ENCODE data around the gene ZMYND11. TPM values are rescaled to one million over a fixed set of nuclear protein-coding genes. Genes with fewer than 3 reads are reported as not detected.
"Not testable (repeated sequence)": the region's sequence is repeated elsewhere in the genome, so short reads cannot be mapped to it uniquely, and the experiment has no call there.

Gene ZMYND11
- total RNA-seq, 2 donors from 2014 or later = 21.4 to 30.0 TPM

DNA sequence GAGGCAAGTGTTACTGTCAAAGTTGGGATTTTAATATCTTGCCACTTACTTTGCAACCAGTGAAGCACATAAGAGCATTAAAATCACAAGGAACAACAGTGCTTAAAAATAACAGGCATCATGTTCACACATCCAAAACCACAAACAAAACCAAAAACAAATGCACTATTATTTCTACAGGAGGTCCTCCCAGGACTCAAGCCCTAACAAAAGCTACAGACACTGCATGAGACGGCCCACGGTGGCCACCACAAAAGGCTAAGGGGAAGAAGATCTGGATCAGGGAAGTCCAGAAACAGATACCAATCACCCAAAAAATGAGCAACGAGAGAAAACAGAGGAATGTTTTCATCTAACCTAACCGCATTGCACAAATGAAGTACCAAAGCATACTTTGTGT, 158.4 kb downstream of the ZMYND11 start:
- no peaks in the 10 kb centered on the region for H3K9me3 Mint-ChIP-seq
- DNase-seq (ENCODE audit: low spot score) (no peak), ATAC-seq (no peak)
- H3K4me3 Mint-ChIP-seq = no peak overlapping the region
- H3K36me3 Mint-ChIP-seq = no peaks in the 10 kb centered on the region
- H3K4me1 Mint-ChIP-seq (ENCODE audit: low read depth in 2 of 2) = peaks cover 16% of the 10 kb centered on the region in 2 donors
- no peak overlapping the region for H3K27ac Mint-ChIP-seq
- H3K27me3 Mint-ChIP-seq = peaks cover 8 to 12% of the 10 kb centered on the region in 2 donors

DNA sequence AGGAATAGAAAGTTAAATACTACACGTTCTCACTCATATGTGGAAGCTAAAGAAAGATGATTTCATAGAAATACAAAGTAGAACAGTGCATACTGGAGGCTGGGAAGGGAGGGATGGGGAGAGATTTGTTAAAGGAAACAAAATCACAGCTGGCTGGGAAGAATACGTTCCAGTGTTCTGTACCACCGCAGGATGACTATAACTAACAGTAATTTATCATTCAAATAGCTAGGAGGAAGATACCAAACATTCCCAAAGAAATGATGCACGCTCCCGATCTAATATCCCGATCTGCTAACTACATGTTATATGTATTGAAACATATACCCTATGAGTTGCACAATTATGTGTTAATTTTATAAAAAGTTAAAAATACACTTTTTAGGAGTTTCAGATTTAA, 162.3 kb downstream of the ZMYND11 start:
- H3K4me1 Mint-ChIP-seq (ENCODE audit: low read depth in 2 of 2) = peaks cover 13 to 15% of the 10 kb centered on the region in 2 donors
- DNase-seq (ENCODE audit: low spot score) (no peak), ATAC-seq (no peak)
- no peak overlapping the region for H3K4me3 Mint-ChIP-seq
- H3K9me3 Mint-ChIP-seq = no peaks in the 10 kb centered on the region
- no peaks in the 10 kb centered on the region for H3K36me3 Mint-ChIP-seq
- no peak overlapping the region for H3K27ac Mint-ChIP-seq
- H3K27me3 Mint-ChIP-seq = peaks cover 5 to 10% of the 10 kb centered on the region in 2 donors

DNA sequence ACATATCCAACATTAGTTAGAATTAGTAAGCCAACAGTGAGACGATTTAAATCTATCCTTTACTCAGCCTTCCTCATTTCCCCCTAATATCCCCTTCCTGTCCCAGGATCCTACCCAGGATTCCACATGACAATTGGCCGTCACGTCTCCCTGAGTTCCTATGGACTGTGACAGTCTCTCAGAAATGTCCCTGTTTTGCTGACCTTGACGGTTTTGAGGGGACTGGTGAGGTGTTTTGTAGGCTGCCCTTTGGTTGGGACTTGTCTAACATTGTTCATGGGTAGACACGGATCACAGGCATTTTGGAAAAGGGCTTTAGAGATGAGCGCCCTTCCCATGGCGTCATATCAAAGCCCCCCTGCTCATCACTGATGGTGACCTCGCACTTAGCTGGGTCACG, 162.8 kb downstream of the ZMYND11 start:
- H3K4me3 Mint-ChIP-seq = no peak overlapping the region
- H3K27ac Mint-ChIP-seq = no peak overlapping the region
- ATAC-seq = no peak
- H3K4me1 Mint-ChIP-seq (ENCODE audit: low read depth in 2 of 2) = peaks cover 8 to 10% of the 10 kb centered on the region in 2 donors
- H3K9me3 Mint-ChIP-seq = no peaks in the 10 kb centered on the region
- no peaks in the 10 kb centered on the region for H3K36me3 Mint-ChIP-seq
- no peak for DNase-seq (ENCODE audit: low spot score)
- peaks cover 0 to 8% of the 10 kb centered on the region in 2 donors for H3K27me3 Mint-ChIP-seq

DNA sequence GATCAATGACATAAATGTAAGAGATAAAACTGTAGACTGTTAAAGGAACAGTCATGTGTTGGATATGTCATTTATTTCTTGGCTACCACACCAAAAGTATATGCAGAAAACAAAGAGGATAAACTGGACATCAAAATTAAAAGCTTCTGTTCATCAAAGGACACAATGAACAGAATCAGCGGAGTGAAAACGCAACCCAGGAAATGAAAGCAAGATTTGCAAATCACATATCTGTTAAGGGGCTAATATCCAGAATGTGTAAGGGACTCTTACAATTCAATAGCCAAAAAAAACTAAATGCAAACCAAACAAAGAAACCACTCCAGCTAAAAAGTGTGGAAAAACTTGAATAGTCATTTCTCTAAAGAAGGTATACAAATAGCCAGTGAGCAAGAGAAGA, 164.3 kb downstream of the ZMYND11 start:
- Mint-ChIP-seq H3K27me3 (peaks cover 0 to 3% of the 10 kb centered on the region in 2 donors), H3K4me1 (ENCODE audit: low read depth in 2 of 2) (no peaks in the 10 kb centered on the region), H3K36me3 (no peaks in the 10 kb centered on the region), H3K9me3 (no peaks in the 10 kb centered on the region), H3K27ac (no peak overlapping the region), H3K4me3 (no peak overlapping the region)
- ATAC-seq = no peak
- DNase-seq (ENCODE audit: low spot score) = no peak

DNA sequence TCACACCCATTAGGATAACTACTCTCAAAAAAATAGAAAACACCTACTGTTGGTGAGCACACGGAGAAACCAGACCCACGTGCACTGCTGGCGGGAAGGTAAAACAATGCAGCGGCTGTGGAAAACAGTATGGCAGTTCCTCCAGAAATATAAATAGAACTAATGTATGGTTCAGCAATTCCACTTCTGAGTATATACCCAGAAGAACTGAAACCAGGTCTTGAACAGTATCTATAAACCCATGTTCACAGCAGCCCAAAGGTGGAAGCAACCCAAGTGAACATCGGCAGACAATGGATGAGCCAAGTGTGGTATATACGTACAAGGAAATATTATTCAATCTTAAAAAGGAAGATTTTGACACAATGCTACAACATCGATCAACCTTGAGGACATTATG, 164.7 kb downstream of the ZMYND11 start:
- ATAC-seq (no peak), DNase-seq (ENCODE audit: low spot score) (no peak)
- Mint-ChIP-seq H3K9me3 (no peaks in the 10 kb centered on the region), H3K27ac (no peak overlapping the region), H3K36me3 (no peaks in the 10 kb centered on the region), H3K4me3 (no peak overlapping the region), H3K4me1 (ENCODE audit: low read depth in 2 of 2) (no peaks in the 10 kb centered on the region), H3K27me3 (peaks cover 0 to 3% of the 10 kb centered on the region in 2 donors)

DNA sequence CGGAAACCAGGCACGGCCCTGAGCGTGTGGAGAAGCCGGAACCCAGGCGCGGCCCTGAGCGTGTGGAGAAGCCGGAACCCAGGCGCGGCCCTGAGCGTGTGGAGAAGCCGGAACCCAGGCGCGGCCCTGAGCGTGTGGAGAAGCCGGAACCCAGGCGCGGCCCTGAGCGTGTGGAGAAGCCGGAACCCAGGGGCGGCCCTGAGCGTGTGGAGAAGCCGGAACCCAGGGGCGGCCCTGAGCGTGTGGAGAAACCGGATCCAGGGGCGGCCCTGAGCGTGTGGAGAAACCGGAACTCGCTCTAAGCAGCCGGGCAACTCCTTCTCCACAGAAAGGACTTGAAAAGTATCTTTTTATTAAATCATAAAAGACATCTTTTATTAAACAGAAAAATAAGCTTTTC, 165.3 kb downstream of the ZMYND11 start:
- not testable (repeated sequence) for ATAC-seq; DNase-seq (ENCODE audit: low spot score); H3K27ac Mint-ChIP-seq; H3K27me3 Mint-ChIP-seq; H3K4me1 Mint-ChIP-seq (ENCODE audit: low read depth in 2 of 2); H3K36me3 Mint-ChIP-seq; H3K9me3 Mint-ChIP-seq; H3K4me3 Mint-ChIP-seq

DNA sequence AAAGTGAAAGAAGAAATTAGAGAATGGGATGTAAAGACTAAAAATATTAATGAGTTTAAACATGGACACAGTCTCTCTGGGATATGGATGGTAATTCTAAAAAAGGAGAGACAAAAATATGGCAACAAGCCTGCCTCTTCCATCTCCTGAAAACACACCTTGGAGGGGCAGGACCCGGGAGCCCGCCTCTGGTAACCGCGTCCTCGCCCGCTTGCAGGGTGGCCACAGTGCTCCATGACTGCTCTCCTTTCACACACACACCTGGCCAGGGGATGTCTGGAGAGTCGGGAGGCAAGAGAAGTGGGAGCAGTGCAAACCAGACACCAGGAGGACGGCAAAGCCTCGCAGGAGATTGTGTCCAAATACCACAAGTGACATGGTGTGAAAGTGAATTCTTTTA, 166.3 kb downstream of the ZMYND11 start:
- no peak overlapping the region for H3K27ac Mint-ChIP-seq
- H3K36me3 Mint-ChIP-seq = no peaks in the 10 kb centered on the region
- H3K4me1 Mint-ChIP-seq (ENCODE audit: low read depth in 2 of 2) = no peaks in the 10 kb centered on the region
- DNase-seq (ENCODE audit: low spot score) (no peak), ATAC-seq (no peak)
- no peak overlapping the region for H3K4me3 Mint-ChIP-seq
- H3K27me3 Mint-ChIP-seq = peaks cover 0 to 1% of the 10 kb centered on the region in 2 donors
- no peaks in the 10 kb centered on the region for H3K9me3 Mint-ChIP-seq

Other genes with a start within 250 kb of the ZMYND11 start
- not detected for gene TUBB8, start 86.2 kb upstream of the ZMYND11 start, total RNA-seq

Data from natural killer cell treated with Interleukin-12 subunit alpha and Interleukin-12 subunit beta and Interleukin-15 and Interleukin-18, amount 100 ng/mL, for 72 hours (primary cell).